Hematopoietic multipotent progenitor cell treated with erythropoietin and hydrocortisone succinate and interleukin-3 and kit ligand, for 17 days (in vitro differentiated cells): ENCODE data around the gene COQ2.
"Not testable (repeated sequence)": the region's sequence is repeated elsewhere in the genome, so short reads cannot be mapped to it uniquely, and the experiment has no call there.

Source experiments
- DNase-seq: peaks from one replicate; pipeline ENCODE4 v3.0.0-alpha.2; 2015; ENCODE audit warnings: low spot score

The COQ2 gene

GRCh38 chr4:83284193-83285054, at the start of gene COQ2:
COQ2 (minus strand) TSS chr4:83284798; CDS start chr4:83284764, 34 bp downstream.
- DNase-seq: peak; percentile 95

GRCh38 chr4:83331956-83332355, 47.4 kb upstream of the COQ2 start:
- DNase-seq: no peak

- DNase-seq: no peak
Measured at GRCh38 chr4:83329521-83330110, 45.0 kb upstream of the COQ2 start.

- DNase-seq: no peak
Measured at GRCh38 chr4:83328521-83329187, 44.1 kb upstream of the COQ2 start.

GRCh38 chr4:83326546-83326945, 41.9 kb upstream of the COQ2 start:
- no peak for DNase-seq

- DNase-seq: not testable (repeated sequence)
Measured at GRCh38 chr4:83325306-83325705, 40.7 kb upstream of the COQ2 start.

GRCh38 chr4:83323136-83323535, 38.5 kb upstream of the COQ2 start:
- DNase-seq: no peak

- no peak for DNase-seq
Measured at GRCh38 chr4:83320548-83320947, 36.0 kb upstream of the COQ2 start.

- no peak for DNase-seq
Measured at GRCh38 chr4:83318666-83319065, 34.1 kb upstream of the COQ2 start.

- DNase-seq: no peak
Measured at GRCh38 chr4:83317671-83318070, 33.1 kb upstream of the COQ2 start.

- no peak for DNase-seq
Measured at GRCh38 chr4:83316459-83317165, 32.0 kb upstream of the COQ2 start.

- no peak for DNase-seq
Measured at GRCh38 chr4:83315341-83315870, 30.8 kb upstream of the COQ2 start.

- DNase-seq: no peak
Measured at GRCh38 chr4:83308672-83309071, 24.1 kb upstream of the COQ2 start.

- DNase-seq: no peak
Measured at GRCh38 chr4:83307920-83308319, 23.3 kb upstream of the COQ2 start.

GRCh38 chr4:83305187-83305586, 20.6 kb upstream of the COQ2 start:
- DNase-seq: no peak

GRCh38 chr4:83297548-83298260, 13.1 kb upstream of the COQ2 start:
- DNase-seq: no peak

- DNase-seq: no peak
Measured at GRCh38 chr4:83293305-83294046, 8.9 kb upstream of the COQ2 start.

GRCh38 chr4:83290059-83290774, 5.6 kb upstream of the COQ2 start:
- not testable (repeated sequence) for DNase-seq

- DNase-seq: not testable (repeated sequence)
Measured at GRCh38 chr4:83288381-83288780, 3.8 kb upstream of the COQ2 start.

- no peak for DNase-seq
Measured at GRCh38 chr4:83285055-83285407, 433 bp upstream of the COQ2 start.
